ENCODE data around the gene WHRN.

GRCh38 chr9:114469091-114469853, 36.0 kb downstream of the WHRN start:
- no peak for TF ChIP-seq EZH2 (IDR thresholded peaks at IDR 0.05; ENCODE audit: low read depth, unreplicated experiment)
- TF ChIP-seq, protein P1, sequence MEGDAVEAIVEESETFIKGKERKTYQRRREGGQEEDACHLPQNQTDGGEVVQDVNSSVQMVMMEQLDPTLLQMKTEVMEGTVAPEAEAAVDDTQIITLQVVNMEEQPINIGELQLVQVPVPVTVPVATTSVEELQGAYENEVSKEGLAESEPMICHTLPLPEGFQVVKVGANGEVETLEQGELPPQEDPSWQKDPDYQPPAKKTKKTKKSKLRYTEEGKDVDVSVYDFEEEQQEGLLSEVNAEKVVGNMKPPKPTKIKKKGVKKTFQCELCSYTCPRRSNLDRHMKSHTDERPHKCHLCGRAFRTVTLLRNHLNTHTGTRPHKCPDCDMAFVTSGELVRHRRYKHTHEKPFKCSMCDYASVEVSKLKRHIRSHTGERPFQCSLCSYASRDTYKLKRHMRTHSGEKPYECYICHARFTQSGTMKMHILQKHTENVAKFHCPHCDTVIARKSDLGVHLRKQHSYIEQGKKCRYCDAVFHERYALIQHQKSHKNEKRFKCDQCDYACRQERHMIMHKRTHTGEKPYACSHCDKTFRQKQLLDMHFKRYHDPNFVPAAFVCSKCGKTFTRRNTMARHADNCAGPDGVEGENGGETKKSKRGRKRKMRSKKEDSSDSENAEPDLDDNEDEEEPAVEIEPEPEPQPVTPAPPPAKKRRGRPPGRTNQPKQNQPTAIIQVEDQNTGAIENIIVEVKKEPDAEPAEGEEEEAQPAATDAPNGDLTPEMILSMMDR (conservative IDR thresholded peaks at IDR 0.05; ENCODE audit: low read depth in 2 of 2): no peak
- TF ChIP-seq CREB1 (CRISPR knock-in tag; IDR thresholded peaks at IDR 0.05; ENCODE audit: low read depth): no peak
- TF ChIP-seq EZH2phosphoT487 (IDR thresholded peaks at IDR 0.05; ENCODE audit: unreplicated experiment): no peak

Data from GM23338 (cell line).